ENCODE data around the gene NATD1.

Gene NATD1

DNA sequence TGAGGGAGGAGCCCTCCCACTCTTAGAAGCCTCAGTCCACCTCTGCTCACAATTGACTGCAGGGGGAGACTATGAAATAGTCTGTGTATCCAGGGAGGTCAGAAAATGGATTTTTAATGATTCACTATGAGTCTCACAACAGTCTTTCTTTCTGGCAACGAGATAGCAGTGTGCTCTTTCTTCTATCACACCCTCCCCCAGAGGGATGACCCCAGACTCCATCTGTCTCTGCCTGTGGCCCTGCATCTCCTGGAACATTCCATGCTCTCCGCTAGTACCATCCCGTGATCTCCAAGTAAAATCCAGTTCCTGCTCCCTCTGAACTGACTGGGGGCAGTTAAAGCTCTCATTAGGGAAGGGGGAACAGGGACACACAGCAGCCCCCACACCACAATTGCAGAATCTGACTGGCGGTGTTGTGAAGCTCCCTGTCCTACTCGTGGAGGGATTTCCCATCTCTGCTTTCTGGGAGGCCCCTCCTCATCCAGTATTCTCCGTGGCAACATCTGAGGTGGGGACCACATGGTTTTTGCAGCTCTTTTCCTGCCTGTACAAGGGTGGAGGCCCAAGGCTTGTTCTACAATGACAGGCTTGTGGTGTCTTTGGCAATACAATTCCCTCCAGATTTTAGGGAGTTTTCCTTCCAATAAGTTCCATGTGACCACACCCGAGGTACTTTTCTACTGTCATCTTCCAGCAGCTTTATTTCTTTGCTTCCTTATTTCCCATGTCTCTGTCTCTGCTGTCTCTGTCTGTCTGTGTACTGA is 19.4 kb downstream of the NATD1 start:
- H3K36me3 ChIP-seq (ENCODE audit: control insufficient read depth, insufficient read depth, low read length) = no peaks in the 10 kb centered on the region
- no peaks in the 10 kb centered on the region for H3K4me1 ChIP-seq (ENCODE audit: control insufficient read depth, low read depth, low read length)
- no peak overlapping the region for H2BK120ac ChIP-seq (ENCODE audit: low read depth, low read length)
- H3K27me3 ChIP-seq (ENCODE audit: insufficient read depth, low read length, poor library complexity) = no peaks in the 10 kb centered on the region
- H3K56ac ChIP-seq (ENCODE audit: low read length) = no peak overlapping the region
- no peak overlapping the region for H3K23ac ChIP-seq (ENCODE audit: low read length)
- no peak overlapping the region for H3K4me2 ChIP-seq (ENCODE audit: low read length)
- H3K79me2 ChIP-seq (ENCODE audit: control insufficient read depth, insufficient read depth, low read length) = no peaks in the 10 kb centered on the region
- no peak overlapping the region for H3K27ac ChIP-seq (ENCODE audit: low read depth, low read length)
- no peak for DNase-seq
- H3K79me1 ChIP-seq (ENCODE audit: low read length) = no peaks in the 10 kb centered on the region
- no peak overlapping the region for H4K8ac ChIP-seq (ENCODE audit: low read depth, low read length)
- H4K5ac ChIP-seq (ENCODE audit: low read length) = no peak overlapping the region
- no CpG with 5 or more reads among the region's 7 CpGs for WGBS (ENCODE audit: extremely low coverage, insufficient coverage, low lambda C conversion rate)
- no peak overlapping the region for H3K9ac ChIP-seq (ENCODE audit: low read length)
- no peak overlapping the region for H3K4me3 ChIP-seq (ENCODE audit: low read length)
- no peak overlapping the region for H2AK5ac ChIP-seq (ENCODE audit: low read length)
- H2BK5ac ChIP-seq (ENCODE audit: low read length) = no peak overlapping the region
- no peak overlapping the region for H3K4ac ChIP-seq (ENCODE audit: low read depth, low read length)
- no peak overlapping the region for H2BK15ac ChIP-seq (replicated peaks; ENCODE audit: low read depth)
- no peak overlapping the region for H3K18ac ChIP-seq (ENCODE audit: low read length)

DNA sequence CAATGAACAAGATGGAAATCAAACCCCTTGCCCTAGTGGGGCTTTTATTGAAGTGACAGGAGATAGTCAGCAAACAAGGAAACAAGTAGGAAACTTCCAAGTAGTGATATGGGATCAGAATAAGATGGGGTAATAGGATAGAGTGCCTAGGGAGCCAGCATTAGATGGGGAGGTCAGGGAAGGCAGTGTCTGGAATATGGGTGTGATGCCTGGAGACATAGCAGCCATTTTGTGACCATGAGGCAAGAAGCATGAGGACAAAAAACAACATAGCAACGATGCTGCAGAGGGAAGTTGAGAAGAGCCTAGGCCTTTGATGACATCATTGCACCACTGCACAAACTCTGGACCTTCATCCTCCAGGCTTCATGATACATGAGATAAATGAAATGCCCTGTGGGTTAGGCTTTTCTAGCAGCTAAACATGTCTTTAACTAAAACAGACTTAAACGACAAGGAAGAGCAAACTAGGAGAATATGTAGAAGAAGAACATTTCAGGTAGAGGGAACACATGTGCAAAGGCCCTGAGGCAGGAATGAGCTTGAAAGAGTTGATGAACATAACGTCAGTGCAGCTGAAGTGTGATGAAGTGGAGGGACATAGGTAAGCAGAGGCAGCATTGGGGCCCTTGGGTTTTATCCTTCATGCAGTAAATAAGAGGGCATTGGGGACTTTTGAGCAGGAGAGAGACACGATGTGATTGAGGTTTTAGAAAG is 21.0 kb downstream of the NATD1 start:
- H3K36me3 ChIP-seq (ENCODE audit: control insufficient read depth, insufficient read depth, low read length) = no peaks in the 10 kb centered on the region
- no peaks in the 10 kb centered on the region for H3K4me1 ChIP-seq (ENCODE audit: control insufficient read depth, low read depth, low read length)
- H3K23ac ChIP-seq (ENCODE audit: low read length) = no peak overlapping the region
- no peak overlapping the region for H3K4me3 ChIP-seq (ENCODE audit: low read length)
- H2AK5ac ChIP-seq (ENCODE audit: low read length) = no peak overlapping the region
- H2BK15ac ChIP-seq (replicated peaks; ENCODE audit: low read depth) = no peak overlapping the region
- no peak overlapping the region for H2BK5ac ChIP-seq (ENCODE audit: low read length)
- H3K27ac ChIP-seq (ENCODE audit: low read depth, low read length) = no peak overlapping the region
- no peak overlapping the region for H3K4me2 ChIP-seq (ENCODE audit: low read length)
- H3K79me2 ChIP-seq (ENCODE audit: control insufficient read depth, insufficient read depth, low read length) = no peaks in the 10 kb centered on the region
- no peaks in the 10 kb centered on the region for H3K27me3 ChIP-seq (ENCODE audit: insufficient read depth, low read length, poor library complexity)
- no peak overlapping the region for H3K18ac ChIP-seq (ENCODE audit: low read length)
- no peaks in the 10 kb centered on the region for H3K79me1 ChIP-seq (ENCODE audit: low read length)
- no peak overlapping the region for H3K9ac ChIP-seq (ENCODE audit: low read length)
- no peak overlapping the region for H3K56ac ChIP-seq (ENCODE audit: low read length)
- no peak overlapping the region for H4K5ac ChIP-seq (ENCODE audit: low read length)
- no peak for DNase-seq
- no CpG with 5 or more reads among the region's 4 CpGs for WGBS (ENCODE audit: extremely low coverage, insufficient coverage, low lambda C conversion rate)
- no peak overlapping the region for H2BK120ac ChIP-seq (ENCODE audit: low read depth, low read length)
- H4K8ac ChIP-seq (ENCODE audit: low read depth, low read length) = no peak overlapping the region
- no peak overlapping the region for H3K4ac ChIP-seq (ENCODE audit: low read depth, low read length)

DNA sequence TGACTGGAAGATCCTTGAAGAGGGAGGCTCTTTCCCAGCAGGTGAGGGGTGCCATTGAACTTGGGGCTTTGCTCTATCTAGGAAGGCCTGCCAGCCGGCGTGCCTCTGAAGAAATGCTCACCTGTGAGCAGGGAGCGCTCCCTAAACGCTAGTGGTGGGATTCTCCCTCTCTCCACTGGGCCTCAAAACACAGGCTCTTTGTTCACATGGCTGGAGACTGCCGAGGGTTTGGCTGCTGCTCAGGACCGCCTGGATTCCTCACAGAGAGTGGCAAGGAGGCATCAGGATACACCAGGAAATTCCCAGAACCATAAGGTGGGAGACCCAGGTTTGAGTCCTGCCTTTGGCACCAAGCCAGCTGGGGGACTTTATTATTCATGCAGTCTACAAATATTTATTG is 21.7 kb downstream of the NATD1 start:
- WGBS (ENCODE audit: extremely low coverage, insufficient coverage, low lambda C conversion rate) = no CpG with 5 or more reads among the region's 6 CpGs
- Histone ChIP-seq H3K79me1 (ENCODE audit: low read length) (no peaks in the 10 kb centered on the region), H2BK15ac (replicated peaks; ENCODE audit: low read depth) (no peak overlapping the region), H3K4me3 (ENCODE audit: low read length) (no peak overlapping the region), H3K79me2 (ENCODE audit: control insufficient read depth, insufficient read depth, low read length) (no peaks in the 10 kb centered on the region), H3K9ac (ENCODE audit: low read length) (no peak overlapping the region), H2AK5ac (ENCODE audit: low read length) (no peak overlapping the region), H3K23ac (ENCODE audit: low read length) (no peak overlapping the region), H3K18ac (ENCODE audit: low read length) (no peak overlapping the region), H3K36me3 (ENCODE audit: control insufficient read depth, insufficient read depth, low read length) (no peaks in the 10 kb centered on the region), H3K27me3 (ENCODE audit: insufficient read depth, low read length, poor library complexity) (no peaks in the 10 kb centered on the region), H3K4me1 (ENCODE audit: control insufficient read depth, low read depth, low read length) (no peaks in the 10 kb centered on the region), H4K8ac (ENCODE audit: low read depth, low read length) (no peak overlapping the region), H3K27ac (ENCODE audit: low read depth, low read length) (no peak overlapping the region), H3K56ac (ENCODE audit: low read length) (no peak overlapping the region), H3K4me2 (ENCODE audit: low read length) (no peak overlapping the region), H3K4ac (ENCODE audit: low read depth, low read length) (no peak overlapping the region), H4K5ac (ENCODE audit: low read length) (no peak overlapping the region), H2BK5ac (ENCODE audit: low read length) (no peak overlapping the region), H2BK120ac (ENCODE audit: low read depth, low read length) (no peak overlapping the region)
- DNase-seq = no peak

DNA sequence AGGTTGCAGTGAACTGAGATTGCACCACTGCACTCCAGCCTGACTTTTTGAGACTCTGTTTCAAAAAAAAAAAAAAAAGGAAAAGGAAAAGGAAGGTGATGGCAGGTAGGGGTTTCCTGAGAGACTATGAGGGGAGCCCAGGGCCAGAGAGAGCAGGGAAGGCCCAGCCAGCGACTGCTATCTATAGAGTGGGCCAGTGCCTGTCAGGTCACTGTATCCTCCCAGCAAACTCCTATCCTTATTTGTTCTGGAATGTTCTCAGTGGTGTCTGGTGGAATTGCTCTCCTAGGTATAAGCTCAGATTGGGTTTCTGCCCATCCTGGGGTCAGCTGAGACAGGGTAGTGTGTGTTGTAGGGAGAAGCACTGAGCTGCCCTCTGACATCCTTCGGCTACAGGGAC is 24.4 kb downstream of the NATD1 start:
- WGBS (ENCODE audit: extremely low coverage, insufficient coverage, low lambda C conversion rate) = no CpG with 5 or more reads among the region's 2 CpGs
- Histone ChIP-seq H3K4me3 (ENCODE audit: low read length) (no peak overlapping the region), H3K9ac (ENCODE audit: low read length) (no peak overlapping the region), H2BK15ac (replicated peaks; ENCODE audit: low read depth) (no peak overlapping the region), H4K8ac (ENCODE audit: low read depth, low read length) (no peak overlapping the region), H3K18ac (ENCODE audit: low read length) (no peak overlapping the region), H2AK5ac (ENCODE audit: low read length) (no peak overlapping the region), H3K27me3 (ENCODE audit: insufficient read depth, low read length, poor library complexity) (no peaks in the 10 kb centered on the region), H3K4ac (ENCODE audit: low read depth, low read length) (no peak overlapping the region), H3K23ac (ENCODE audit: low read length) (no peak overlapping the region), H2BK5ac (ENCODE audit: low read length) (no peak overlapping the region), H4K5ac (ENCODE audit: low read length) (no peak overlapping the region), H3K79me2 (ENCODE audit: control insufficient read depth, insufficient read depth, low read length) (no peaks in the 10 kb centered on the region), H3K4me1 (ENCODE audit: control insufficient read depth, low read depth, low read length) (no peaks in the 10 kb centered on the region), H3K27ac (ENCODE audit: low read depth, low read length) (no peak overlapping the region), H2BK120ac (ENCODE audit: low read depth, low read length) (no peak overlapping the region), H3K36me3 (ENCODE audit: control insufficient read depth, insufficient read depth, low read length) (no peaks in the 10 kb centered on the region), H3K56ac (ENCODE audit: low read length) (no peak overlapping the region), H3K79me1 (ENCODE audit: low read length) (no peaks in the 10 kb centered on the region), H3K4me2 (ENCODE audit: low read length) (no peak overlapping the region)
- no peak for DNase-seq

DNA sequence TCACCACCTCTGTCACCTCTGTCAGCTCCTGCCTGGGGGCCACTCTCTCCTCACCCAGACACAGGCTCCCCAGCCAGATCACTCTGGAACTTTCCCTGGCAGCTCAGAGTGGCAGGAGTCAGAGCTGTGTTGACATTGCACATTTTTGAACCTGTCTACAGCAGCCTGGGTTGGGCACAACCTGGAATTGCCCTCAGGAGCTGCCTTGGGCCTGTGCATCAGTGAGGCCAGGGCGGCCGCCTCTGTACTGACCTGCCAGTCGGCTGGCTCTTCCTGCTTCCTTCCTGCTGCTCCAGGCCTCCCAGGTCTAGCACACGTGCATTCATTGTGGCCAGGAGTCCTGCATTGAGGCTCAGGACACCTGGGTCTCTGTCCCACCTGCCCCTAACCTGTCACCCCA is 25.1 kb downstream of the NATD1 start:
- no peak overlapping the region for H3K4me3 ChIP-seq (ENCODE audit: low read length)
- no peaks in the 10 kb centered on the region for H3K79me2 ChIP-seq (ENCODE audit: control insufficient read depth, insufficient read depth, low read length)
- no peak overlapping the region for H4K5ac ChIP-seq (ENCODE audit: low read length)
- no peak overlapping the region for H4K8ac ChIP-seq (ENCODE audit: low read depth, low read length)
- no peak overlapping the region for H3K23ac ChIP-seq (ENCODE audit: low read length)
- H3K79me1 ChIP-seq (ENCODE audit: low read length) = no peaks in the 10 kb centered on the region
- H3K4ac ChIP-seq (ENCODE audit: low read depth, low read length) = no peak overlapping the region
- H3K36me3 ChIP-seq (ENCODE audit: control insufficient read depth, insufficient read depth, low read length) = no peaks in the 10 kb centered on the region
- no peak overlapping the region for H3K9ac ChIP-seq (ENCODE audit: low read length)
- H2AK5ac ChIP-seq (ENCODE audit: low read length) = no peak overlapping the region
- no peak overlapping the region for H2BK5ac ChIP-seq (ENCODE audit: low read length)
- H3K27me3 ChIP-seq (ENCODE audit: insufficient read depth, low read length, poor library complexity) = no peaks in the 10 kb centered on the region
- H3K18ac ChIP-seq (ENCODE audit: low read length) = no peak overlapping the region
- DNase-seq = no peak
- H3K27ac ChIP-seq (ENCODE audit: low read depth, low read length) = no peak overlapping the region
- H2BK15ac ChIP-seq (replicated peaks; ENCODE audit: low read depth) = no peak overlapping the region
- H3K56ac ChIP-seq (ENCODE audit: low read length) = no peak overlapping the region
- no peak overlapping the region for H3K4me2 ChIP-seq (ENCODE audit: low read length)
- H2BK120ac ChIP-seq (ENCODE audit: low read depth, low read length) = no peak overlapping the region
- no peaks in the 10 kb centered on the region for H3K4me1 ChIP-seq (ENCODE audit: control insufficient read depth, low read depth, low read length)
- WGBS (ENCODE audit: extremely low coverage, insufficient coverage, low lambda C conversion rate) = no CpG with 5 or more reads among the region's 4 CpGs

Data from mesendoderm (in vitro differentiated cells).